DND-41 (cell line): ENCODE results near the gene ISCU.
"Not testable (repeated sequence)": the region's sequence is repeated elsewhere in the genome, so short reads cannot be mapped to it uniquely, and the experiment has no call there.

Experiments used
- ATAC-seq: fragments of 200-7000 bp; cut with Tn5 transposase; 3 replicates; pipeline ENCODE4 v1.9.1; 2021; ENCODE audit warnings: low read depth; ENCODE audit not compliant: insufficient read depth
- DNase-seq: peaks from one replicate; pipeline ENCODE4 v3.0.0-alpha.2; 2020
- H2AFZ ChIP-seq: 2 replicates; pipeline ENCODE4 v1.6.0; 2012; ENCODE audit warnings: low read depth, low read length
- H3K27ac ChIP-seq: 2 replicates; pipeline ENCODE4 v1.5.1; 2012; ENCODE audit warnings: low read length, inconsistent platforms
- H3K27me3 ChIP-seq: fragments of 200-600 bp; sonication (generic); 2 replicates; pipeline ENCODE4 v1.6.0; 2012; ENCODE audit warnings: low read length, mild to moderate bottlenecking, inconsistent platforms; ENCODE audit not compliant: insufficient read depth, poor library complexity
- H3K36me3 ChIP-seq: 2 replicates; pipeline ENCODE4 v1.5.1; 2012; ENCODE audit warnings: low read length, inconsistent platforms; ENCODE audit not compliant: insufficient read depth
- H3K4me1 ChIP-seq: 2 replicates; pipeline ENCODE4 v1.5.1; 2012; ENCODE audit warnings: mild to moderate bottlenecking, low read length; ENCODE audit not compliant: insufficient read depth
- H3K4me2 ChIP-seq: 2 replicates; pipeline ENCODE4 v1.6.0; 2012; ENCODE audit warnings: mild to moderate bottlenecking, moderate library complexity, low read length, inconsistent platforms; ENCODE audit not compliant: insufficient read depth
- H3K4me3 ChIP-seq, 2 experiments: fragments of 200-600 bp in 1 of 2; shearing (Covaris generic) in 1 of 2; 2 replicates each; pipeline ENCODE4 v1.5.1; 2012 to 2016; ENCODE audit warnings: inconsistent platforms in 2 of 2, low read length in 2 of 2, mild to moderate bottlenecking in 2 of 2, low read depth in 1 of 2, moderate library complexity in 1 of 2
- H3K79me2 ChIP-seq: 2 replicates; pipeline ENCODE4 v1.6.0; 2012; ENCODE audit warnings: low read length, inconsistent platforms; ENCODE audit not compliant: insufficient read depth
- H3K9ac ChIP-seq: 2 replicates; pipeline ENCODE4 v1.6.0; 2012; ENCODE audit warnings: low read depth, mild to moderate bottlenecking, inconsistent platforms, low read length, moderate library complexity
- H3K9me3 ChIP-seq: 2 replicates; pipeline ENCODE4 v1.5.1; 2012; ENCODE audit warnings: low read length, moderate library complexity, mild to moderate bottlenecking, inconsistent platforms; ENCODE audit not compliant: insufficient read depth, severe bottlenecking
- H4K20me1 ChIP-seq: 2 replicates; pipeline ENCODE4 v1.6.0; 2012; ENCODE audit warnings: low read length; ENCODE audit not compliant: insufficient read depth
- CTCF ChIP-seq: IDR thresholded peaks from 2 replicates; pipeline ENCODE4 v1.5.1; 2012; ENCODE audit warnings: borderline replicate concordance, low read length, moderate library complexity, mild to moderate bottlenecking; ENCODE audit not compliant: poor library complexity, severe bottlenecking; ENCODE audit errors: extremely low read depth
- EZH2 ChIP-seq: IDR thresholded peaks from 3 replicates; pipeline ENCODE4 v1.6.1; 2012; ENCODE audit warnings: borderline replicate concordance, low read depth, mild to moderate bottlenecking, moderate library complexity, low read length, inconsistent platforms; ENCODE audit not compliant: severe bottlenecking

The ISCU gene

GRCh38 chr12:108571609-108572165 is 9.3 kb downstream of the ISCU start:
- Histone ChIP-seq H3K4me1 (no peaks in the 10 kb centered on the region), H3K27ac (no peak overlapping the region), H3K4me3 (no peak overlapping the region), H3K9me3 (no peaks in the 10 kb centered on the region), H4K20me1 (no peaks in the 10 kb centered on the region), H3K79me2 (no peaks in the 10 kb centered on the region), H3K36me3 (peaks cover 23% of the 10 kb centered on the region), H3K9ac (no peak overlapping the region), H2AFZ (no peak overlapping the region), H3K27me3 (no peaks in the 10 kb centered on the region), H3K4me2 (no peak overlapping the region)
- ATAC-seq (no peak), DNase-seq (no peak)
- TF ChIP-seq EZH2 (no peak), CTCF (no peak)

- no peak for ATAC-seq
These were observed 9.9 kb downstream of the ISCU start for GRCh38 chr12:108572166-108572790.

GRCh38 chr12:108573317-108573716 is 10.9 kb downstream of the ISCU start:
- DNase-seq = no peak
- Histone ChIP-seq H3K4me3 (no peak overlapping the region), H3K36me3 (peaks cover 7% of the 10 kb centered on the region), H3K27ac (no peak overlapping the region), H4K20me1 (no peaks in the 10 kb centered on the region), H3K27me3 (no peaks in the 10 kb centered on the region), H3K79me2 (no peaks in the 10 kb centered on the region), H3K4me1 (no peaks in the 10 kb centered on the region), H3K4me2 (no peak overlapping the region), H3K9ac (no peak overlapping the region), H2AFZ (no peak overlapping the region), H3K9me3 (no peaks in the 10 kb centered on the region)
- no peak for ATAC-seq
- no peak for TF ChIP-seq CTCF
- TF ChIP-seq EZH2 = no peak

More at GRCh38 chr12:108572166-108572790, 9.9 kb downstream of the ISCU start:
- TF ChIP-seq CTCF (no peak), EZH2 (no peak)
- Histone ChIP-seq H3K4me2 (no peak overlapping the region), H3K36me3 (peaks cover 18% of the 10 kb centered on the region), H3K9me3 (no peaks in the 10 kb centered on the region), H3K79me2 (no peaks in the 10 kb centered on the region), H3K9ac (no peak overlapping the region), H3K27me3 (no peaks in the 10 kb centered on the region), H2AFZ (no peak overlapping the region), H3K27ac (no peak overlapping the region), H3K4me1 (no peaks in the 10 kb centered on the region), H4K20me1 (no peaks in the 10 kb centered on the region), H3K4me3 (no peak overlapping the region)
- no peak for DNase-seq

GRCh38 chr12:108574276-108574675 is 11.9 kb downstream of the ISCU start:
- not testable (repeated sequence) for H4K20me1 ChIP-seq, H3K36me3 ChIP-seq, H3K27me3 ChIP-seq, H2AFZ ChIP-seq, H3K4me2 ChIP-seq, H3K27ac ChIP-seq, DNase-seq, H3K9me3 ChIP-seq, H3K4me1 ChIP-seq, H3K4me3 ChIP-seq, H3K79me2 ChIP-seq, ATAC-seq, H3K9ac ChIP-seq
